Breast epithelium (tissue), 3 donors: ENCODE data around the gene TMEM131.
"Not testable (repeated sequence)": the region's sequence is repeated elsewhere in the genome, so short reads cannot be mapped to it uniquely, and the experiment has no call there.

Experiments used
- POLR2A ChIP-seq: fragments of 450-650 bp; IDR thresholded peaks from one replicate; pipeline ENCODE4 v1.6.1; 2016; ENCODE audit warnings: antibody characterized with exemption, mild to moderate bottlenecking, moderate library complexity
- POLR2AphosphoS5 ChIP-seq, 3 donors: sonication (generic); formaldehyde crosslinking; IDR thresholded peaks; one replicate each; pipeline ENCODE4 v1.6.1; 2017; ENCODE audit warnings: antibody characterized with exemption in 3 of 3
- TF ChIP-seq, protein P1 (sequence below), 3 donors: fragments of 450-650 bp; IDR thresholded peaks; one replicate each; pipeline ENCODE4 v1.5.1; 2016 to 2017; ENCODE audit warnings: antibody characterized with exemption in 3 of 3, mild to moderate bottlenecking in 3 of 3, moderate library complexity in 3 of 3

DNA sequence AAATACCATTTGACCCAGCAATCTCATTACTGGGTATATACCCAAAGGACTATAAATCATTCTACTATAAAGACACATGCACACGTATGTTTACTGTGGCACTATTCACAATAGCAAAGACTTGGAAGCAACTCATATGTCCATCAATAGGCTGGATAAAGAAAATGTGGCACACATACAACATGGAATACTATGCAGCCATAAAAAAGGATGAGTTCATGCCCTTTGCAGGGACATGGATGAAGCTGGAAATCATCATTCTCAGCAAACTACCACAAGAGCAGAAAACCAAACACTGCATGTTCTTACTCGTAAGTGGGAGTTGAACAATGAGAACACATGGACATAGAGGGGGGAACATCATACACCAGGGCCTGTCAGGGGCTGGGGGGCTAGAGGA lies 117.4 kb downstream of the TMEM131 start:
- TF ChIP-seq, protein P1, sequence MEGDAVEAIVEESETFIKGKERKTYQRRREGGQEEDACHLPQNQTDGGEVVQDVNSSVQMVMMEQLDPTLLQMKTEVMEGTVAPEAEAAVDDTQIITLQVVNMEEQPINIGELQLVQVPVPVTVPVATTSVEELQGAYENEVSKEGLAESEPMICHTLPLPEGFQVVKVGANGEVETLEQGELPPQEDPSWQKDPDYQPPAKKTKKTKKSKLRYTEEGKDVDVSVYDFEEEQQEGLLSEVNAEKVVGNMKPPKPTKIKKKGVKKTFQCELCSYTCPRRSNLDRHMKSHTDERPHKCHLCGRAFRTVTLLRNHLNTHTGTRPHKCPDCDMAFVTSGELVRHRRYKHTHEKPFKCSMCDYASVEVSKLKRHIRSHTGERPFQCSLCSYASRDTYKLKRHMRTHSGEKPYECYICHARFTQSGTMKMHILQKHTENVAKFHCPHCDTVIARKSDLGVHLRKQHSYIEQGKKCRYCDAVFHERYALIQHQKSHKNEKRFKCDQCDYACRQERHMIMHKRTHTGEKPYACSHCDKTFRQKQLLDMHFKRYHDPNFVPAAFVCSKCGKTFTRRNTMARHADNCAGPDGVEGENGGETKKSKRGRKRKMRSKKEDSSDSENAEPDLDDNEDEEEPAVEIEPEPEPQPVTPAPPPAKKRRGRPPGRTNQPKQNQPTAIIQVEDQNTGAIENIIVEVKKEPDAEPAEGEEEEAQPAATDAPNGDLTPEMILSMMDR (IDR thresholded peaks at IDR 0.05) = not testable (repeated sequence)
- not testable (repeated sequence) for TF ChIP-seq POLR2AphosphoS5 (IDR thresholded peaks at IDR 0.05); POLR2A
